Gastroesophageal sphincter (tissue), 3 donors: ENCODE data around the gene TET1.

Experiments used
- EP300 ChIP-seq: sonication (generic); formaldehyde crosslinking; IDR thresholded peaks from one replicate; pipeline ENCODE4 v1.6.1; 2017; ENCODE audit warnings: antibody characterized with exemption, mild to moderate bottlenecking
- POLR2A ChIP-seq, 2 donors: fragments of 450-650 bp; IDR thresholded peaks; one replicate each; pipeline ENCODE4 v1.6.1; 2017; ENCODE audit warnings: antibody characterized with exemption in 2 of 2, mild to moderate bottlenecking in 2 of 2, moderate library complexity in 1 of 2
- POLR2AphosphoS5 ChIP-seq: sonication (generic); formaldehyde crosslinking; IDR thresholded peaks from one replicate; pipeline ENCODE4 v1.6.1; 2017; ENCODE audit warnings: antibody characterized with exemption
- TF ChIP-seq, protein P1 (sequence below), 4 experiments: fragments of 200-600 bp in 2 of 4; fragments of 450-650 bp in 2 of 4; sonication (generic) in 1 of 4; IDR thresholded peaks; one replicate each; pipeline ENCODE4 v1.5.1; 2017 to 2019; ENCODE audit warnings: antibody characterized with exemption in 4 of 4, mild to moderate bottlenecking in 2 of 4, moderate library complexity in 2 of 4

DNA sequence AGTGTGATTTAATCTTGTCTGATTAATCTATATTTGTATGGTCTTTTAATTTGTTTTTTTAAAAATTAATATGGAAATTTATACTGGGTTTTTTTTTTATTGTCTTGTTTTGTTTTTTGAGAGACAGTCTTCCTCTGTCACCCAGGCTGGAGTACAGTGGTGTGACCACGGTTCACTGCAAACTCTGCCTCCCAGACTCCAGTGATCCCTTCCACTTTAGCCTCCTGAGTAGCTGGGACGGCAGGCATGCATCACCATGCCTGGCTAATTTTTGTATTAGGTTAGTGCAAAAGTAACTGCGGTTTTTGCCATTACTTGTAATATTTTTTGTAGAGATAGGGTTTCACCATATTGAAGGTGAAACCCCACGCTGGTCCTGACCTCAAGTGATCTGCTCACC lies 73.1 kb downstream of the TET1 start:
- no peak for TF ChIP-seq POLR2A (IDR thresholded peaks at IDR 0.05)
- TF ChIP-seq, protein P1, sequence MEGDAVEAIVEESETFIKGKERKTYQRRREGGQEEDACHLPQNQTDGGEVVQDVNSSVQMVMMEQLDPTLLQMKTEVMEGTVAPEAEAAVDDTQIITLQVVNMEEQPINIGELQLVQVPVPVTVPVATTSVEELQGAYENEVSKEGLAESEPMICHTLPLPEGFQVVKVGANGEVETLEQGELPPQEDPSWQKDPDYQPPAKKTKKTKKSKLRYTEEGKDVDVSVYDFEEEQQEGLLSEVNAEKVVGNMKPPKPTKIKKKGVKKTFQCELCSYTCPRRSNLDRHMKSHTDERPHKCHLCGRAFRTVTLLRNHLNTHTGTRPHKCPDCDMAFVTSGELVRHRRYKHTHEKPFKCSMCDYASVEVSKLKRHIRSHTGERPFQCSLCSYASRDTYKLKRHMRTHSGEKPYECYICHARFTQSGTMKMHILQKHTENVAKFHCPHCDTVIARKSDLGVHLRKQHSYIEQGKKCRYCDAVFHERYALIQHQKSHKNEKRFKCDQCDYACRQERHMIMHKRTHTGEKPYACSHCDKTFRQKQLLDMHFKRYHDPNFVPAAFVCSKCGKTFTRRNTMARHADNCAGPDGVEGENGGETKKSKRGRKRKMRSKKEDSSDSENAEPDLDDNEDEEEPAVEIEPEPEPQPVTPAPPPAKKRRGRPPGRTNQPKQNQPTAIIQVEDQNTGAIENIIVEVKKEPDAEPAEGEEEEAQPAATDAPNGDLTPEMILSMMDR (IDR thresholded peaks at IDR 0.05): no peak
- no peak for TF ChIP-seq POLR2AphosphoS5
- no peak for TF ChIP-seq EP300
